Psoas muscle (tissue), 8 donors: ENCODE measurements around the gene ZNF222. TPM values are rescaled to one million over a fixed set of nuclear protein-coding genes. Genes with fewer than 3 reads are reported as not detected.
A peak's percentile ranks its signal among the peaks of the same experiment; 100 is the strongest.

Experiments
- ATAC-seq, 4 donors: fragments of 200-7000 bp; cut with Tn5 transposase; one replicate each; pipeline ENCODE4 v1.9.1; 2020; ENCODE audit warnings: moderate library complexity in 3 of 4, mild to moderate bottlenecking in 2 of 4
- DNase-seq, 2 donors: peaks; one replicate each; pipeline ENCODE4 v3.0.0-alpha.2; 2020
- H3K27ac ChIP-seq: fragments of 200-600 bp; one replicate; pipeline ENCODE4 v1.8.0; 2022
- H3K27me3 ChIP-seq, 3 donors: fragments of 200-600 bp in 1 of 3; one replicate each; pipeline versions ENCODE4 v1.6.1 to v1.8.0; 2013 to 2022; ENCODE audit warnings: low read length in 2 of 3, mild to moderate bottlenecking in 2 of 3, moderate library complexity in 1 of 3; ENCODE audit not compliant: insufficient read depth in 3 of 3
- H3K36me3 ChIP-seq, 2 donors: fragments of 200-600 bp in 1 of 2; one replicate each; pipeline versions ENCODE4 v1.6.1 to v1.8.0; 2013 to 2022; ENCODE audit warnings: low read depth in 1 of 2, mild to moderate bottlenecking in 1 of 2, moderate library complexity in 1 of 2; ENCODE audit not compliant: insufficient read depth in 1 of 2
- H3K4me1 ChIP-seq: fragments of 200-600 bp; one replicate; pipeline ENCODE4 v1.8.0; 2022
- H3K4me3 ChIP-seq: fragments of 200-600 bp; one replicate; pipeline ENCODE4 v1.8.0; 2022; ENCODE audit warnings: mild to moderate bottlenecking
- H3K9me3 ChIP-seq: fragments of 200-600 bp; one replicate; pipeline ENCODE4 v1.8.0; 2022
- WGBS, 3 donors: extraction: QIAGEN DNeasy Blood & Tissue Kit; methylation state at CpG; one replicate each; pipeline versions ENCODE4 v1.1.6 to v1.1.7; 2013; 5-methylcytosine and 5-hydroxymethylcytosine counted together
- intact Hi-C, 2 donors: fragments of 100-400 bp; cut with DNase I; formaldehyde crosslinking; loops; one replicate each; pipeline versions ENCODE4 v1.11.0 to v1.14.2; 2022
- polyA plus RNA-seq, 3 donors: library from polyadenylated mRNA; stranded (reverse); fragments of 200-250 nt; gene quantifications; one replicate each; pipeline ENCODE4 v1.2.3, GENCODE V29; 2013
- total RNA-seq, 4 donors: library from RNA; stranded (reverse); fragmentation: NEBNext Ultra II Directional in 2 of 4; extraction: Animal tissue kit (Norgen Biotek cat#: 25700) in 2 of 4; gene quantifications; one replicate each; pipeline versions ENCODE4 v1.2.1 to v1.2.4, GENCODE V29; 2021 to 2023
- TF ChIP-seq, protein P1 (sequence below): fragments of 200-600 bp; IDR thresholded peaks from one replicate; pipeline ENCODE4 v1.8.0; 2022; ENCODE audit warnings: antibody characterized with exemption
- donor health status: healthy with polysubstance abuse.
- donor health status: DM: no; HTN: no; CAD: no; lungs with moderate emphysema.
- donor health status: Bipolar disorder and iron deficiency.
- donor health status: healthy.
- donor health status: DM: yes; HTN: yes; CAD: no.
- donor health status: DM: no; HTN: no; CAD: no.
- donor health status: DM: no; HTN: no; CAD: no.
- donor health status: DM: yes; HTN: yes; CAD: no.

Gene ZNF222
- total and polyA plus RNA-seq, 7 donors = 0.47 to 4.0 (median 1.9) TPM

DNA sequence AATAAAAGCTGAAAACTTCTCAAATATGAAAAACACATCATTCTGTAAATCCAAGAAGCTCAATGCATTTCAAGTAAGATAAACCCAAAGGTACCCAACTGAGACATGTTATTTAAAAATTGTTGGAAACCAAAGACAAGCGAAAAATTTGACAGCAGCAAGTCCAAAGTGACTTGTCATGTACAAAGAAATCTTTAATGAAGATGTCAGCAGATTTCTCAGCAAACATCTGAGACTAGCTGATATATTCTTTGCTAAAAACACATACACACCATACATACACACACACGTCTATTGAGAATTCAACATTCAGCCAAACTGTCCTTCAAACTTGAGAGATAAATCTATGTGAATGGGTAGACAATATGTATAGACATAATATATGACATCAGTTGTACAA is 5.7 kb upstream of the ZNF222 start:
- ATAC-seq (no peak), DNase-seq (no peak)
- Histone ChIP-seq H3K27me3 (peaks cover 0 to 2% (median 0%) of the 10 kb centered on the region in 3 donors), H3K27ac (no peak overlapping the region), H3K9me3 (peaks cover 17% of the 10 kb centered on the region), H3K4me1 (no peaks in the 10 kb centered on the region), H3K36me3 (no peaks in the 10 kb centered on the region), H3K4me3 (no peak overlapping the region)
- TF ChIP-seq, protein P1, sequence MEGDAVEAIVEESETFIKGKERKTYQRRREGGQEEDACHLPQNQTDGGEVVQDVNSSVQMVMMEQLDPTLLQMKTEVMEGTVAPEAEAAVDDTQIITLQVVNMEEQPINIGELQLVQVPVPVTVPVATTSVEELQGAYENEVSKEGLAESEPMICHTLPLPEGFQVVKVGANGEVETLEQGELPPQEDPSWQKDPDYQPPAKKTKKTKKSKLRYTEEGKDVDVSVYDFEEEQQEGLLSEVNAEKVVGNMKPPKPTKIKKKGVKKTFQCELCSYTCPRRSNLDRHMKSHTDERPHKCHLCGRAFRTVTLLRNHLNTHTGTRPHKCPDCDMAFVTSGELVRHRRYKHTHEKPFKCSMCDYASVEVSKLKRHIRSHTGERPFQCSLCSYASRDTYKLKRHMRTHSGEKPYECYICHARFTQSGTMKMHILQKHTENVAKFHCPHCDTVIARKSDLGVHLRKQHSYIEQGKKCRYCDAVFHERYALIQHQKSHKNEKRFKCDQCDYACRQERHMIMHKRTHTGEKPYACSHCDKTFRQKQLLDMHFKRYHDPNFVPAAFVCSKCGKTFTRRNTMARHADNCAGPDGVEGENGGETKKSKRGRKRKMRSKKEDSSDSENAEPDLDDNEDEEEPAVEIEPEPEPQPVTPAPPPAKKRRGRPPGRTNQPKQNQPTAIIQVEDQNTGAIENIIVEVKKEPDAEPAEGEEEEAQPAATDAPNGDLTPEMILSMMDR = no peak
- intact Hi-C loops = no loop called here
- WGBS, 3 donors = 37 to 44% (median 44%) methylated on average over 2 of the region's 2 CpGs

DNA sequence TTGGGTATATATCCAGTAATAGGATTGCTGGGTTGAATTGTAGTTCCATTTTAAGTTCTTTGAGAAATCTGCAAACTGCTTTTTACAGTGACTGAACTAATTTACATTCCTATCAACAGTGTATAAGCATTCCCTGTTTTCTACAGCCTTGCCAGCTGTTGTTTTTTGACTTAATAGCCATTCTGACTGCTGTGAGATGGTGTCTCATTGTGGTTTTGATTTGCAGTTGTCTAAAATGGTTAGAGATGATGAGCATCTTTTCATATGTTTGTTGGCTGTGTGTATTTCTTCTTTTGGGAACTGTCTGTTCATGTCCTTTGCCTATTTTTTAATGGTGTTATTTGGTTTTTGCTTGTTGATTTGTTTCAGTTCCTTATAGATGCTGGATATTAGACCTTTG is 4.0 kb upstream of the ZNF222 start:
- H3K4me3 ChIP-seq = no peak overlapping the region
- H3K36me3 ChIP-seq = no peaks in the 10 kb centered on the region
- no peak for DNase-seq
- H3K27ac ChIP-seq = no peak overlapping the region
- ATAC-seq = no peak
- TF ChIP-seq, protein P1 = no peak
- H3K4me1 ChIP-seq = no peaks in the 10 kb centered on the region
- intact Hi-C loops = no loop called here
- peaks cover 7% of the 10 kb centered on the region for H3K9me3 ChIP-seq
- peaks cover 0 to 2% (median 0%) of the 10 kb centered on the region in 3 donors for H3K27me3 ChIP-seq

DNA sequence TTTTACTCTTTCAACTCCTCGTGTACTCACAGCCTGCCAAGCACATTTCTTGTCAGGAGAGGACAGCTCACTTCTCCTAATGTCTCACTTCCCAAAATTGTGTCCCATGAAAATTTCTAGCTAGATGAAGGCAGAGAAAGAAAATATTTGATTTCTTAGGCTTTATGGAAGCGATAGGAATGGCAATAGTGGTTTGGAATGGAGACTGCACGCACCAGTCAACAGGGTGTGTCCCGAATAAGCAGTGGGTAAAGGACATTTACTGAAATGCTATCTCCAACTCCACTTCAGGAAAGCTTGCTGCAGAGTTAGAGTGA is 321 bp upstream of the ZNF222 start:
- H3K4me3 ChIP-seq = peak overlapping the region; percentile 83
- DNase-seq (no peak), ATAC-seq (no peak)
- H3K36me3 ChIP-seq = peaks cover 13 to 32% of the 10 kb centered on the region in 2 donors
- peak overlapping the region; percentile 58 for H3K27ac ChIP-seq
- WGBS, 3 donors = 34 to 42% (median 41%) methylated on average over 4 of the region's 4 CpGs
- H3K27me3 ChIP-seq = no peaks in the 10 kb centered on the region
- peaks cover 26% of the 10 kb centered on the region for H3K9me3 ChIP-seq
- TF ChIP-seq, protein P1 = no peak
- H3K4me1 ChIP-seq = no peaks in the 10 kb centered on the region
- intact Hi-C loops = no loop called here

DNA sequence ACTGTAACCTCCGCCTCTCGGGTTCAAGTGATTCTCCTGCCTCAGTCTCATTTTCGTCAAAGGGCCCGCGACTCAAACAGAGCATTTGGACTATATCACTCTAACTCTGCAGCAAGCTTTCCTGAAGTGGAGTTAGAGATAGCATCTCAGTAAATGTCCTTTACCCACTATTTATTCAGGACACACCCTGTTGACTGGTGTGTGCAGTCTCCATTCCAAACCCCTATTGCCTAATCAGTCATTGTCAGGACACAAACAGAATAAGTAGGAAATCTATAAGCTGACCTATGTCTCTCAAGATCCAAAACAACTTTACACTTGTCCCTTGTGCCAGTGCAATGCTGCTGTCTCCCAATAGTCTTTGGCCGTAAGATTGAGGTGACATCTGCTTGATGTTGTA is 1.4 kb downstream of the ZNF222 start:
- DNase-seq (no peak), ATAC-seq (no peak)
- Histone ChIP-seq H3K27me3 (no peaks in the 10 kb centered on the region), H3K27ac (no peak overlapping the region), H3K4me1 (no peaks in the 10 kb centered on the region), H3K4me3 (no peak overlapping the region), H3K36me3 (peaks cover 14 to 49% of the 10 kb centered on the region in 2 donors), H3K9me3 (peaks cover 43% of the 10 kb centered on the region)
- 96 to 99% (median 97%) methylated on average over 6 of the region's 6 CpGs for WGBS, 3 donors
- TF ChIP-seq, protein P1 = no peak
- intact Hi-C loops = no loop called here

DNA sequence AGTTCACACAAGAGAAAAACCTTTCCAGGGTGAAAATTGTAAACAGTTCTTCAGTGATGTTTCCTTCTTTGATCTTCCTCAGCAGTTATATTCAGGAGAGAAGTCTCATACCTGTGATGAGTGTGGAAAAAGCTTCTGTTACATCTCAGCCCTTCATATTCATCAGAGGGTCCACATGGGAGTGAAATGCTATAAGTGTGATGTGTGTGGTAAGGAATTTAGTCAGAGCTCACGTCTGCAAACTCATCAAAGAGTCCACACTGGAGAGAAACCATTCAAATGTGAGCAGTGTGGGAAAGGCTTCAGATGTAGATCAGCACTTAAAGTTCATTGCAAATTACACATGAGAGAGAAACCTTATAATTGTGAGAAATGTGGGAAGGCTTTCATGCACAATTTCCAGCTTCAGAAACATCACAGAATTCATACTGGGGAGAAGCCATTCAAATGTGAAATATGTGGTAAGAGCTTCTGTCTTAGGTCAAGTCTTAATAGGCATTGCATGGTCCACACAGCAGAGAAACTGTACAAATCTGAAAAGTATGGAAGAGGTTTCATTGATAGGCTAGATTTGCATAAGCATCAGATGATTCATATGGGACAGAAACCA is 6.9 kb downstream of the ZNF222 start:
- Histone ChIP-seq H3K27ac (no peak overlapping the region), H3K36me3 (peaks cover 24 to 58% of the 10 kb centered on the region in 2 donors), H3K27me3 (no peaks in the 10 kb centered on the region), H3K4me3 (no peak overlapping the region), H3K9me3 (peaks cover 82% of the 10 kb centered on the region), H3K4me1 (no peaks in the 10 kb centered on the region)
- intact Hi-C loops = no loop called here
- TF ChIP-seq, protein P1 = no peak
- no peak for DNase-seq
- ATAC-seq = no peak
- WGBS, 3 donors = 88 to 97% (median 95%) methylated on average over 1 of the region's 1 CpG
